ENCODE results near the gene NDUFB11. TPM values are rescaled to one million over a fixed set of nuclear protein-coding genes. Genes with fewer than 3 reads are reported as not detected.

The NDUFB11 gene
- total RNA-seq, 1 donor from 2014 or later, result 50.4 TPM

Small RNAs within 50 kb of the gene (small RNA-seq; reads per million reads assigned to genes)
- 3.7 reads per million, percentile 88 among the genes with 10 or more reads in this experiment for gene RNU12-2P

Other genes starting within 250 kb of the NDUFB11 start
- 10.5 TPM for gene JADE3, start 232.3 kb downstream of the NDUFB11 start, total RNA-seq
- 3.6 TPM for gene RGN, start 66.3 kb downstream of the NDUFB11 start, total RNA-seq
- gene RBM10, start 519 bp upstream of the NDUFB11 start, total RNA-seq, result 38.7 TPM
- gene UBA1, start 49.1 kb upstream of the NDUFB11 start, total RNA-seq, result 127 TPM
- 63.5 TPM for gene CDK16, start 74.0 kb upstream of the NDUFB11 start, total RNA-seq
- 131 TPM for gene USP11, start 88.3 kb upstream of the NDUFB11 start, total RNA-seq
- 4.7 TPM for gene ZNF157, start 225.9 kb upstream of the NDUFB11 start, total RNA-seq

Data from occipital lobe (tissue), 2 donors.